ENCODE measurements around the gene PTPN13. TPM values are rescaled to one million over a fixed set of nuclear protein-coding genes. Genes with fewer than 3 reads are reported as not detected.
"Not testable (repeated sequence)": the region's sequence is repeated elsewhere in the genome, so short reads cannot be mapped to it uniquely, and the experiment has no call there.

Gene PTPN13
- total RNA-seq, 2 donors from 2014 or later, result 18.6 to 36.4 TPM

GRCh38 chr4:86641516-86642090, 47.5 kb downstream of the PTPN13 start:
- DNase-seq (ENCODE audit: low spot score) (no peak), ATAC-seq (ENCODE audit: insufficient number of reproducible peaks, low FRiP score, low read depth) (no peak)
- H3K27me3 ChIP-seq (replicated peaks; ENCODE audit: insufficient read depth), result no peaks in the 10 kb centered on the region
- no peaks in the 10 kb centered on the region for H3K36me3 ChIP-seq
- no peaks in the 10 kb centered on the region for H3K4me1 ChIP-seq (ENCODE audit: control insufficient read depth in 1 of 2, low read depth in 2 of 2)
- no peaks in the 10 kb centered on the region for H3K9me3 ChIP-seq
- no peak for TF ChIP-seq CTCF (IDR thresholded peaks at IDR 0.05)
- no peak overlapping the region for H3K4me3 ChIP-seq
- no peak overlapping the region for H3K27ac ChIP-seq

GRCh38 chr4:86644892-86645291, 50.8 kb downstream of the PTPN13 start:
- H3K27ac ChIP-seq, result no peak overlapping the region
- H3K9me3 ChIP-seq, result peaks cover 8% of the 10 kb centered on the region
- no peak overlapping the region for H3K4me3 ChIP-seq
- no peak for TF ChIP-seq CTCF (IDR thresholded peaks at IDR 0.05)
- no peaks in the 10 kb centered on the region for H3K4me1 ChIP-seq (ENCODE audit: control insufficient read depth in 1 of 2, low read depth in 2 of 2)
- H3K27me3 ChIP-seq (replicated peaks; ENCODE audit: insufficient read depth), result no peaks in the 10 kb centered on the region
- H3K36me3 ChIP-seq, result no peaks in the 10 kb centered on the region
- DNase-seq (ENCODE audit: low spot score) (no peak), ATAC-seq (ENCODE audit: insufficient number of reproducible peaks, low FRiP score, low read depth) (no peak)

- no peak for TF ChIP-seq CTCF (IDR thresholded peaks at IDR 0.05)
- H3K27ac ChIP-seq, result no peak overlapping the region
- H3K9me3 ChIP-seq, result peaks cover 40% of the 10 kb centered on the region
- no peaks in the 10 kb centered on the region for H3K36me3 ChIP-seq
- no peaks in the 10 kb centered on the region for H3K4me1 ChIP-seq (ENCODE audit: control insufficient read depth in 1 of 2, low read depth in 2 of 2)
- no peak for DNase-seq (ENCODE audit: low spot score)
- ATAC-seq (ENCODE audit: insufficient number of reproducible peaks, low FRiP score, low read depth), result no peak
- H3K4me3 ChIP-seq, result no peak overlapping the region
- H3K27me3 ChIP-seq (replicated peaks; ENCODE audit: insufficient read depth), result no peaks in the 10 kb centered on the region
These were observed 58.3 kb downstream of the PTPN13 start for GRCh38 chr4:86652332-86652932.

- H3K36me3 ChIP-seq, result no peaks in the 10 kb centered on the region
- no peaks in the 10 kb centered on the region for H3K27me3 ChIP-seq (replicated peaks; ENCODE audit: insufficient read depth)
- no peak for DNase-seq (ENCODE audit: low spot score)
- peaks cover 40% of the 10 kb centered on the region for H3K9me3 ChIP-seq
- no peak overlapping the region for H3K4me3 ChIP-seq
- ATAC-seq (ENCODE audit: insufficient number of reproducible peaks, low FRiP score, low read depth), result no peak
- no peaks in the 10 kb centered on the region for H3K4me1 ChIP-seq (ENCODE audit: control insufficient read depth in 1 of 2, low read depth in 2 of 2)
- TF ChIP-seq CTCF (IDR thresholded peaks at IDR 0.05), result no peak
- no peak overlapping the region for H3K27ac ChIP-seq
These were observed 59.2 kb downstream of the PTPN13 start for GRCh38 chr4:86653237-86653865.

- not testable (repeated sequence) for H3K36me3 ChIP-seq; ATAC-seq (ENCODE audit: insufficient number of reproducible peaks, low FRiP score, low read depth); H3K27me3 ChIP-seq (replicated peaks; ENCODE audit: insufficient read depth); H3K4me1 ChIP-seq (ENCODE audit: control insufficient read depth in 1 of 2, low read depth in 2 of 2); H3K4me3 ChIP-seq; H3K27ac ChIP-seq; DNase-seq (ENCODE audit: low spot score)
- peaks cover 14% of the 10 kb centered on the region for H3K9me3 ChIP-seq
These were observed 62.7 kb downstream of the PTPN13 start for GRCh38 chr4:86656781-86657180.
